ENCODE measurements around the gene ENO4. TPM values are rescaled to one million over a fixed set of nuclear protein-coding genes. Genes with fewer than 3 reads are reported as not detected.
A peak's percentile ranks its signal among the peaks of the same experiment; 100 is the strongest.

ENO4 gene
- total RNA-seq, 1 experiment from 2014 or later, result not detected

DNA sequence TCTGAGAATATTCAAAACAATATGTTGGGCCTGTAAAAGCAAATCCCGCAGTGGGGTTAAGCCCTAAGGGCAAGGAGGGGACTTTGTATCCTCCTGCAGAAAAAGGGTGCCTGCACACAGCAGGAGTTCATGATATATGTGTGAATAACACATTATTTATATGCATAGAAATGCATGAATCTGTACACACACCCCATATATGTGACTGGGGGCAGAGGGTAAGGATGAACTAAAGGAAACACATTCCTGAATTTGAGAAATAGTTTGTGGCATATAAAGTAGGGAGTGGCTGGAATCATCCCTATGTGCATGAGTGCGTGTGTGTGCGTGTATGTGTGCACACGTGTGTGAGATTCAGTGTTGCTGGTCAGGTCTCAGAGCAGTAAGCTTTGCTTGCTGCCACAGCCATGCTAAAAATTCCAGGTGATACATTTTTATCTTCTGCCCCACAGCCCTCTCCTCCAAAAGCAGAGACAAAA, 18.9 kb downstream of the ENO4 start:
- no peak for DNase-seq (ENCODE audit: low read depth)

- DNase-seq (ENCODE audit: low read depth), result no peak
Observed at GRCh38 chr10:116868722-116869121, 19.4 kb downstream of the ENO4 start.

DNA sequence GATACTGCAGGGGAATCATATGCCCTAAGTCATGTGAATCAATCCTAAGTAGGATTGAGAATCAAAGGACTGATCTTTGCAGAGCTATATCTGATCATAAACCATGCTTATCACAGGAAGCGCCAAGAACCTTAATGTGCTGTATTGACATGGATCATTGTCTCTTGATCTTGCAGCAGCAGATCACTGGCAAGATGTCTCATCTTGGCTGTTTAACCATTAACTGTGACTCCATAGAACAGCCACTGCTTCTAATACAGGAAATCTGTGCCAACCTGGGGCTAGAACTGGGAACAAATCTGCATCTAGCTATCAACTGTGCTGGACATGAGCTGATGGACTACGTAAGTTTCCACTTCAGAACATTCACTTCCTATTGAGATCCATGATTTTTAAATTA, 21.6 kb downstream of the ENO4 start:
- no peak for DNase-seq (ENCODE audit: low read depth)

DNA sequence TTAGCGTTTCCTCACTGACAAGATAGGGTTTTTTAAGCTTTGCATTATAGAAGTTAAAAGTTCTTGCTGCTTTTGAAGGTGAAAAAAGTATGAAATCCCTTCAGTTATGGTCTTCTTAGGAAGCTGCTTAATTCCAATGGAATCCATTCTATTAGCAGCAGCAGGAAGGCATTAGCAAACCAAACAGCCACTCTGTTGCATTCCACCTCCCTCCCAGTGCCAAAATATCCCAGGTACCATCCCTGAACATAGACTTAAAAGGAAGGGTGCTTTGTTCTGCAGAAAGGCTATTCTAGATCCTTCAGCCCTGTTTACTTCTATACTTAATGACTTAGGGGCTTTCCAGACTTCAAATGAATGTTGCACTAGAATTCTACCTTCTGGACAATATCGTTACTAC, 23.8 kb downstream of the ENO4 start:
- no peak for DNase-seq (ENCODE audit: low read depth)

- DNase-seq (ENCODE audit: low read depth), result no peak
Observed at GRCh38 chr10:116875897-116876296, 26.6 kb downstream of the ENO4 start.

- no peak for DNase-seq (ENCODE audit: low read depth)
Observed at GRCh38 chr10:116877391-116877790, 28.1 kb downstream of the ENO4 start.

GRCh38 chr10:116878123-116878522, 28.8 kb downstream of the ENO4 start:
- DNase-seq (ENCODE audit: low read depth), result no peak

- DNase-seq (ENCODE audit: low read depth), result no peak
Observed at GRCh38 chr10:116879817-116880216, 30.5 kb downstream of the ENO4 start.

GRCh38 chr10:116880716-116881482, 31.6 kb downstream of the ENO4 start:
- DNase-seq (ENCODE audit: low read depth), result peak; percentile 80

DNA sequence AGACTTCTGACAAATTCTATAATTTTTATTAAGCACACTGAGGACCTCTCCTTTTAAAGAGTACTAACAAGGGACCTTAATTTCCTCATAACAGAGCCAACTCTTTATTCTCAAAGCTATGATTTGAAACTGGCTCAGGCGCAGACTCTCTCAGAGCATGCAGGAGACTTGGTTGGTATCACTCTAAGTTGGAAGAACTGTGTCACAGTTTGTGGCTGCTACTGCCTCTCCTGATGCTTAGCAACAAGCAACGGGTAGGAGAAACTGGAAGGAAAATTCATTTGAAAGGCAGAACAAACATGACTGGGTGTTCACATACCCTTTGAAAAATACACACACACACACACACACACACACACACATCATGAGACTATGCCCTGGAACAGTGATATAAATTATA, 33.3 kb downstream of the ENO4 start:
- DNase-seq (ENCODE audit: low read depth), result no peak

DNA sequence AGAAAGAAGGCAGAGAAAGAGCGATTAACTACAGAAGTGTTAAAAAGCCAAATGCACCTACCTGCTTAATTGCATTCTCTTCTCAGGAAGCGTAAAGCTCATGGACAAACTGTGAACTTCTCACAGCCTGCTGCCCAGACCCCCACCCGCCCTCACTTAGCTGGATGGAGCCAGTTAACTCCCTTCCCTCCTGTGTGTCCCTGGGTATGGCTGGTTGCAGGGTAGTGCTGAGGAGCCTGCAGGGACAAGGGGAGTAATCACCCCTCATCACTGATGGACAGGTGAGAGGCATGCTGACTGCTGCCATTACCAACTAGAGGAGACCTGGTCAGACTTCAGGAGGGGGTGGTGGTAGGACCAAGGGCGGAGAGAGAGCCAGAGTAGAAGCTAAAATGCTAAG, 37.5 kb downstream of the ENO4 start:
- no peak for DNase-seq (ENCODE audit: low read depth)

- DNase-seq (ENCODE audit: low read depth), result peak; percentile 83
Observed at GRCh38 chr10:116888380-116889055, 39.2 kb downstream of the ENO4 start.

GRCh38 chr10:116889066-116889465, 39.8 kb downstream of the ENO4 start:
- no peak for DNase-seq (ENCODE audit: low read depth)

- peak; percentile 87 for DNase-seq (ENCODE audit: low read depth)
Observed at GRCh38 chr10:116891208-116891607, 41.9 kb downstream of the ENO4 start.

DNA sequence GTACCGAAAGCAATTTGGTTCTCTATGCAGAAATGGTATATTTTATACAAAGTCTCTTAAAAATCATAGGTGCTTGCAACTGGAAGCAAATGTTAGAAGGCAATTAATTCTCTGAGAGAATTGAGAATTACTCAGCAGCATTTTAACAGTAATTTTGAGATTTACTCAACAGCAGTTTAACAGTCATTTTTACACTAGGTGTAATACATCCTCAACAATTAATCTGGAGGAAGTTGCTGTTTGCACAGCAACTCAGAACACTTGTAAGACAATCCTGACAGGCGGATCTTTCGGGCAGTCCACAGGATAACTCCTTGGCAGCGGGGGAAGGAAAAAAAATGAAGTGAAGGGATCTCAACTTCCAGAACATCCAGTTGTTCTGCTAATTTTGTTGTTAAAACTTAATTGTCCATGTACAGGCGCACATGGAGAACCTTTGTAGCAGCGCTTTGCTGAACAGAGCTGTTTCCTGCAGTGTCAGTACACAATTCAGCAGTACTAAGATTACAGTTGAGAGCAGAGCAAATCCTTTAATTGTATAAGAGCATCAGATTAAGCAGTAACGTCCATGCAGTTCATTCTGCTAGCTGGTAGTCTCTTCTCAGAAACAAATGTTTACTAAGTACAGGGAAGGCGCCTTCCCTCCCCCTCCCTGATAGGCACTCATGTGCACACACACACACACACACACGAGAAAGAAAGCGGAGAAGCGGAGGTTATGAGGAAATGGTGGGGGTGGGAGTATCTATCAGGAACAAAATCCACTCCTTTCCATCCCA, 43.8 kb downstream of the ENO4 start:
- no peak for DNase-seq (ENCODE audit: low read depth)

GRCh38 chr10:116893686-116894037, 44.4 kb downstream of the ENO4 start:
- no peak for DNase-seq (ENCODE audit: low read depth)

DNA sequence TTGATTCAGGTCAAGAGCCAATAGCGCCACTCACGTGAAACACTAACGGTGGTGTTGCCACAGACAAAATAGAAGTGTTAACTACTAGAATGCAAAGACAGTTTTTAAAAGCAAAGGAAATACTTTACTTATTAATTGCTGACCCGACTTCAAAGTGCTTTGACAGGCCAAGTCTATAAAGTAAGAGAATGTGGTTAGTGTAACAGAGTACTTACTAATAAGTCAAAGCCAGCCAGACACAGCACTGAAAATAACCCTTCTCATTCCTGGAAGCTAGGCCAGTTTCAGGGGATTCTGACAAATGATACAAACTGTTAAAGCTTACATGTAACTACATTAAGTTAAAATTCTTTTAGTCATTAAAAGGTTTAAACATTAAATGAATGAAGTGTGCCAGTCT, 50.3 kb downstream of the ENO4 start:
- no peak for DNase-seq (ENCODE audit: low read depth)

DNA sequence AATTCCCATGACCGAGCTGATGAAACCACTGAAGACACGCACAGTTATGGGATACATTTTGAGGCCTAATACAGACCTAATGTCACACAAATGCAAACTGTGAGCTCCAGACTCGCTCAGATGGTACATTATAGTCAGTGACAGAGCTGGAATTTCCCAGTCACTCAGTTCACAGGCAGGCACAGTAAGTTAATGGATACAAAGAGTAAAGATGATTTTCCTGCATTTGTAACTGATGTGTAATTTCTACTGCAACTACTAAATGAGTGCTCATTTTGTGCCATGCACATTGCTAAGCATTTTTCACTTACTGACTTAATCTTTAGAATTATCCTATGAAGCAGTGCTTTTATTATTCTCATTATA, 56.5 kb downstream of the ENO4 start:
- DNase-seq (ENCODE audit: low read depth), result no peak

GRCh38 chr10:116907245-116907987, 58.1 kb downstream of the ENO4 start:
- DNase-seq (ENCODE audit: low read depth), result no peak

- DNase-seq (ENCODE audit: low read depth), result no peak
Observed at GRCh38 chr10:116909307-116909706, 60.0 kb downstream of the ENO4 start.

DNA sequence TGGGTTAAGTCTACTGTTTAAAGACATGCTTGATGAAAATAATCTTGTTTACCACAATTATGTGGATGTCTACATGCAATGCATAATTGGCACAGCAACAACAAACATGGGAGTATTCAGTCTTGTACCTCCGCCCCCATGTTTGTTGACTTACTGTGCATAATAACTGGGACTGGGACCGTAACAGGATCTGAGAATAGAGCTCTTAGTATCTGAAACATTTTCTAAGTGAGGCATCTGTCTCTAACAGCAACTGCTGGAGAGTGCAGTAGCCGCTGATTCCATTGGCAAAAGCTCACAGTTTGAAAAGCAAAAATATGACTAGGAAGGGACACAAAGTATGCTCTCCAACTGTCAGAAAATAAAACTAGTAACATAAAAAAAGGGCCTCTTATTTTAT, 61.6 kb downstream of the ENO4 start:
- no peak for DNase-seq (ENCODE audit: low read depth)

GRCh38 chr10:116912162-116912561, 62.9 kb downstream of the ENO4 start:
- DNase-seq (ENCODE audit: low read depth), result no peak

All from RPMI7951 (cell line).